ENCODE measurements around the gene MUC5AC. TPM values are rescaled to one million over a fixed set of nuclear protein-coding genes. Genes with fewer than 3 reads are reported as not detected.

Gene MUC5AC
- total RNA-seq, 1 experiment from 2014 or later: not detected

- ChIA-PET CTCF (no interaction called here), POLR2A (ENCODE audit: low non-redundant PET) (no interaction called here)
- H3K9me3 ChIP-seq (ENCODE audit: low read depth, low read length, poor library complexity, severe bottlenecking): no peaks in the 10 kb centered on the region
- no peak overlapping the region for H3K27ac ChIP-seq (ENCODE audit: low read depth, low read length, poor library complexity, severe bottlenecking)
- DNase-seq (ENCODE audit: low spot score): no peak
- H3K4me1 ChIP-seq (ENCODE audit: insufficient read depth, low read length, poor library complexity, severe bottlenecking): no peaks in the 10 kb centered on the region
- H3K27me3 ChIP-seq (replicated peaks; ENCODE audit: insufficient read depth, low read depth, low read length, poor library complexity): no peaks in the 10 kb centered on the region
- H3K4me3 ChIP-seq (ENCODE audit: low read depth, low read length, poor library complexity, severe bottlenecking): no peak overlapping the region
- no TSS peak for BruUV-seq (replicated peaks)
- TF ChIP-seq EZH2 (IDR thresholded peaks at IDR 0.05; ENCODE audit: borderline replicate concordance, low read depth, low read length, poor library complexity, severe bottlenecking) (no peak), CTCF (conservative IDR thresholded peaks at IDR 0.05; ENCODE audit: low read depth, low read length) (no peak)
- no peaks in the 10 kb centered on the region for H3K36me3 ChIP-seq (ENCODE audit: insufficient read depth, low read length, poor library complexity, severe bottlenecking)
- intact Hi-C loops (cut with micrococcal nuclease; ENCODE audit: unreplicated experiment): no loop called here
Observed at GRCh38 chr11:1220941-1221721, 63.4 kb downstream of the MUC5AC start.

- no peaks in the 10 kb centered on the region for H3K4me1 ChIP-seq (ENCODE audit: insufficient read depth, low read length, poor library complexity, severe bottlenecking)
- intact Hi-C loops (cut with micrococcal nuclease; ENCODE audit: unreplicated experiment): no loop called here
- POLR2A ChIA-PET (ENCODE audit: low non-redundant PET): no interaction called here
- no peak for TF ChIP-seq EZH2 (IDR thresholded peaks at IDR 0.05; ENCODE audit: borderline replicate concordance, low read depth, low read length, poor library complexity, severe bottlenecking)
- H3K27ac ChIP-seq (ENCODE audit: low read depth, low read length, poor library complexity, severe bottlenecking): no peak overlapping the region
- no TSS peak for BruUV-seq (replicated peaks)
- H3K27me3 ChIP-seq (replicated peaks; ENCODE audit: insufficient read depth, low read depth, low read length, poor library complexity): no peaks in the 10 kb centered on the region
- no peaks in the 10 kb centered on the region for H3K36me3 ChIP-seq (ENCODE audit: insufficient read depth, low read length, poor library complexity, severe bottlenecking)
- no peak for DNase-seq (ENCODE audit: low spot score)
- no peak overlapping the region for H3K4me3 ChIP-seq (ENCODE audit: low read depth, low read length, poor library complexity, severe bottlenecking)
- CTCF ChIA-PET: no interaction called here
- H3K9me3 ChIP-seq (ENCODE audit: low read depth, low read length, poor library complexity, severe bottlenecking): no peaks in the 10 kb centered on the region
Observed at GRCh38 chr11:1221848-1222311, 64.1 kb downstream of the MUC5AC start.

- H3K9me3 ChIP-seq (ENCODE audit: low read depth, low read length, poor library complexity, severe bottlenecking): no peaks in the 10 kb centered on the region
- BruUV-seq (replicated peaks): no TSS peak
- H3K27ac ChIP-seq (ENCODE audit: low read depth, low read length, poor library complexity, severe bottlenecking): no peak within 1 kb of the TSS
- H3K4me3 ChIP-seq (ENCODE audit: low read depth, low read length, poor library complexity, severe bottlenecking): no peak within 1 kb of the TSS
- no peaks in the 10 kb centered on the region for H3K27me3 ChIP-seq (replicated peaks; ENCODE audit: insufficient read depth, low read depth, low read length, poor library complexity)
- intact Hi-C loops (cut with micrococcal nuclease; ENCODE audit: unreplicated experiment): no loop called here
- no peaks in the 10 kb centered on the region for H3K36me3 ChIP-seq (ENCODE audit: insufficient read depth, low read length, poor library complexity, severe bottlenecking)
- ChIA-PET CTCF (no interaction called here), POLR2A (ENCODE audit: low non-redundant PET) (no interaction called here)
- H3K4me1 ChIP-seq (ENCODE audit: insufficient read depth, low read length, poor library complexity, severe bottlenecking): no peaks in the 10 kb centered on the region
- no peak for DNase-seq (ENCODE audit: low spot score)
- no peak for TF ChIP-seq EZH2 (IDR thresholded peaks at IDR 0.05; ENCODE audit: borderline replicate concordance, low read depth, low read length, poor library complexity, severe bottlenecking)
- no peak for TF ChIP-seq CTCF (conservative IDR thresholded peaks at IDR 0.05; ENCODE audit: low read depth, low read length)
Observed at GRCh38 chr11:1222491-1223345, 65.0 kb downstream of the MUC5AC start, which contains the start of gene MUC5B. MUC5B (plus strand) TSS chr11:1223066; CDS start chr11:1223124, 58 bp downstream.
